ENCODE results near the gene UBE2O. TPM values are rescaled to one million over a fixed set of nuclear protein-coding genes. Genes with fewer than 3 reads are reported as not detected.

Gene UBE2O
- total RNA-seq, 1 experiment from 2014 or later = 19.5 TPM

DNA sequence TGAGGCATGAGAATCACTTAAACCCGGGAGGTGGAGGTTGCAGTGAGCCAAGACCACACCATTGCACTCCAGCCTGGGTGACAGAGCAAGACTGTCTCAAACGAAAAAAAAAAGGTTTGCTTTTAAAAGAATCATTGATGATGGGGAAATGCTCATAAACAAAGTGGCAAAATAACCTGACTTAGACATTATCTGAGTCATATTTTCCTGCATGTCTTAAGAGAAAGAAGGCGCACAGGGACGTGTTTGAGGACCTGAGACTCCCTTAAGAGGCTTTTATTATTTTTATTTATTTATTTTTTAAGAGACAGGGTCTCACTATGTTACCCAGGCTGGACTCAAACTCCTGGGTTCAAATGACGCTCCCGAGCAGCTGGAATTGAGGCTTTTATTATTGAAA lies 93.6 kb downstream of the UBE2O start:
- BruUV-seq (replicated peaks) = no TSS peak
- no peaks in the 10 kb centered on the region for H3K27me3 Mint-ChIP-seq (ENCODE audit: insufficient read depth, unreplicated experiment)
- H3K4me3 Mint-ChIP-seq (ENCODE audit: unreplicated experiment) = no peak overlapping the region
- peaks cover 5% of the 10 kb centered on the region for H3K4me1 Mint-ChIP-seq (ENCODE audit: insufficient read depth, unreplicated experiment)
- intact Hi-C loops (cut with micrococcal nuclease) = no loop called here
- H3K9me3 Mint-ChIP-seq (ENCODE audit: unreplicated experiment) = no peaks in the 10 kb centered on the region
- H3K36me3 Mint-ChIP-seq (ENCODE audit: insufficient read depth, unreplicated experiment) = no peaks in the 10 kb centered on the region
- H3K27ac Mint-ChIP-seq (ENCODE audit: low read depth, unreplicated experiment) = no peak overlapping the region
- TF ChIP-seq, protein P1, sequence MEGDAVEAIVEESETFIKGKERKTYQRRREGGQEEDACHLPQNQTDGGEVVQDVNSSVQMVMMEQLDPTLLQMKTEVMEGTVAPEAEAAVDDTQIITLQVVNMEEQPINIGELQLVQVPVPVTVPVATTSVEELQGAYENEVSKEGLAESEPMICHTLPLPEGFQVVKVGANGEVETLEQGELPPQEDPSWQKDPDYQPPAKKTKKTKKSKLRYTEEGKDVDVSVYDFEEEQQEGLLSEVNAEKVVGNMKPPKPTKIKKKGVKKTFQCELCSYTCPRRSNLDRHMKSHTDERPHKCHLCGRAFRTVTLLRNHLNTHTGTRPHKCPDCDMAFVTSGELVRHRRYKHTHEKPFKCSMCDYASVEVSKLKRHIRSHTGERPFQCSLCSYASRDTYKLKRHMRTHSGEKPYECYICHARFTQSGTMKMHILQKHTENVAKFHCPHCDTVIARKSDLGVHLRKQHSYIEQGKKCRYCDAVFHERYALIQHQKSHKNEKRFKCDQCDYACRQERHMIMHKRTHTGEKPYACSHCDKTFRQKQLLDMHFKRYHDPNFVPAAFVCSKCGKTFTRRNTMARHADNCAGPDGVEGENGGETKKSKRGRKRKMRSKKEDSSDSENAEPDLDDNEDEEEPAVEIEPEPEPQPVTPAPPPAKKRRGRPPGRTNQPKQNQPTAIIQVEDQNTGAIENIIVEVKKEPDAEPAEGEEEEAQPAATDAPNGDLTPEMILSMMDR (IDR thresholded peaks at IDR 0.05; ENCODE audit: unreplicated experiment) = no peak
- no peak for DNase-seq (ENCODE audit: unreplicated experiment)
- CTCF ChIA-PET = interaction anchor here (0.6 kb wide), 1 partner anchor 214 kb away, joined by 3 read pairs; no protein-coding TSS in a partner anchor
- POLR2A ChIA-PET = no interaction called here

DNA sequence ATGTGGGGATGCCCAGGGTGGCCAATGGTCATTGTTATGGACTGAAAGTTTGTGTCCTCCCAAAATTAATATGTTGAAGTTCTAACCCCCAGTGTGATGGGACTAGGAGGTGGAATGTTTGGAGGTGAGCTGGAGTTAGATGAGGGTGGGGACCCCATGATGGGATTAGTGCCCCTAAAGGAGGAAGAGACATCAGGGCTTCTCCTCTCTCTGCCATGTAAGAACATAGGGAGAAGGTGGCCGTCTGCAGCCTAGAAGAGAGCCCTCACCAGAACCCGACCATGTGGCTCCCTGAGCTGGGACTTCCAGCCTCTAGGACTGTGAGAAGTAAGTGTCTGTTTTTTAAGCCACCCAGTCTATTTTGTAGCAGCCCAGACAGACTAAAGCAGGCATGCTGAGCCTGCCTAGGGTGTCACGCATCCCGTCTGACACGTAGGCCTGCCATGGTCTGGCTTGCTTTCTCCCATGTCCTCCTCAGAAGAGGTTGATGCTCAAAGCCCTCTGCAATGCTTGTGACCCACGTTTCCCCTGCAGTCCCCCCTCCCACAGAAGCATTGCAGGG lies 95.3 kb downstream of the UBE2O start:
- no peak overlapping the region for H3K4me3 Mint-ChIP-seq (ENCODE audit: unreplicated experiment)
- H3K36me3 Mint-ChIP-seq (ENCODE audit: insufficient read depth, unreplicated experiment) = no peaks in the 10 kb centered on the region
- no peaks in the 10 kb centered on the region for H3K27me3 Mint-ChIP-seq (ENCODE audit: insufficient read depth, unreplicated experiment)
- intact Hi-C loops (cut with micrococcal nuclease) = no loop called here
- peaks cover 5% of the 10 kb centered on the region for H3K4me1 Mint-ChIP-seq (ENCODE audit: insufficient read depth, unreplicated experiment)
- ChIA-PET CTCF (interaction anchor here (0.9 to 1.6 kb wide), 3 partner anchors 13 to 40 kb away, joined by 3 to 10 read pairs (median 5); no protein-coding TSS in a partner anchor), POLR2A (no interaction called here)
- H3K27ac Mint-ChIP-seq (ENCODE audit: low read depth, unreplicated experiment) = no peak overlapping the region
- TF ChIP-seq, protein P1 (IDR thresholded peaks at IDR 0.05; ENCODE audit: unreplicated experiment) = no peak
- no TSS peak for BruUV-seq (replicated peaks)
- no peak for DNase-seq (ENCODE audit: unreplicated experiment)
- no peaks in the 10 kb centered on the region for H3K9me3 Mint-ChIP-seq (ENCODE audit: unreplicated experiment)

DNA sequence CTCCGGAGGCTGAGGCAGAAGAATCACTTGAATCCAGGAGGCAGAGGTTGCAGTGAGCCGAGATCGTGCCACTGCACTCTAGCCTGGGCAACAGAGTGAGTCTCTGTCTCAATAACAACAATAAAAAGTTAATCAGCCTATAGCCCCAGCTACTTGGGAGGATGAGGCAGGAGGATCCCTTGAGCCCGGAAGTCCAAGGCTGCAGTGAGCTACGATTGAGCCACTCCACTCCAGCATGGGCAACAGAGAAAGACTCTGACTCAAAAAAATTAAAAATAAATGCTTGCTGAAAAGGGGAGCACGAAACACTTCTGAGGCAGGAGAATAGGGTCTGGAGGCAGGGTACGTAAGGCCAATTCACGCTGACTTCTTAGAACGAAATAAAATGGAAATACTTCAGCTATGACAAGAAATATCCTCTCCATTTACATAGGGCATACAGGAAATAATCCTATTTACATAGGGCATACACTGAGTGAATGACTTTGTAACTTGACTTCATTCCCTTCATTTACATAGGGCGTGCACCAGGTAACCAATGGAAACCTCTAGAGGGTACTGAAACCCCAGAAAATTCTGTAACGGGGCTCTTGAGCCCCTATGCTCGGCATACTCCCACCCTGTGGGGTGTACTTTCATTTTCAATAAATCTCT lies 96.0 kb downstream of the UBE2O start:
- no peak overlapping the region for H3K27ac Mint-ChIP-seq (ENCODE audit: low read depth, unreplicated experiment)
- BruUV-seq (replicated peaks) = no TSS peak
- POLR2A ChIA-PET = no interaction called here
- H3K9me3 Mint-ChIP-seq (ENCODE audit: unreplicated experiment) = no peaks in the 10 kb centered on the region
- no peaks in the 10 kb centered on the region for H3K36me3 Mint-ChIP-seq (ENCODE audit: insufficient read depth, unreplicated experiment)
- intact Hi-C loops (cut with micrococcal nuclease) = no loop called here
- no peak for DNase-seq (ENCODE audit: unreplicated experiment)
- peaks cover 4% of the 10 kb centered on the region for H3K4me1 Mint-ChIP-seq (ENCODE audit: insufficient read depth, unreplicated experiment)
- TF ChIP-seq, protein P1 (IDR thresholded peaks at IDR 0.05; ENCODE audit: unreplicated experiment) = no peak
- H3K4me3 Mint-ChIP-seq (ENCODE audit: unreplicated experiment) = no peak overlapping the region
- no peaks in the 10 kb centered on the region for H3K27me3 Mint-ChIP-seq (ENCODE audit: insufficient read depth, unreplicated experiment)
- CTCF ChIA-PET = interaction anchor here (1.5 to 1.6 kb wide), 2 partner anchors 13 to 41 kb away, joined by 5 to 10 read pairs; no protein-coding TSS in a partner anchor

DNA sequence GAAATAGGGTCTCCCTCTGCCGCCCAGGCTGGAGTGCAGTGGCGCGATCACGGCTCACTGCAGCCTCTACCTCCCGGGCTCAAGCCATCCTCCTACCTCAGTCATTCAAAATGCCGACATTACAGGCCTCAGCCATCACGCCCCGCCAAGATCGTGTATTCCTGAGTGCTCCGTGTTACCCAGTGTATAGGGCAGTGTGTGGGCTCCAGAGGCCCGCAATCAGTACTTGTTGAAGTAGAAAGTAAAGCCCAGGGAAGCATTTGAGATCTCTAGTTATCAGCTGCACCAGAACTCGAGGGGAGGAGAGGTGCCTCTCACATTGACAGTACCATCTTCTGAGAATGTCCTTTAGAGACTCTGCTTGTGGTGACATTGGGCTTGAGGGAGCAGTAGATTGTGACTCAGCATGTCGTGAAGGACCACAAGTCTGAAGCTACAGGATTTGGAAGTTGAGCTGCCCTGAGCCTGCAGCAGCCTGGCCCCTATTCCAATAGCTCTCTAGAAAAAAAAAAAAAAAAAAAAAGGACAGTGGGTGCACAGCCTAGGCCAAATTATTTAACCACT lies 98.1 kb downstream of the UBE2O start:
- BruUV-seq (replicated peaks) = no TSS peak
- H3K27ac Mint-ChIP-seq (ENCODE audit: low read depth, unreplicated experiment) = no peak overlapping the region
- peaks cover 8% of the 10 kb centered on the region for H3K4me1 Mint-ChIP-seq (ENCODE audit: insufficient read depth, unreplicated experiment)
- ChIA-PET POLR2A (interaction anchor here (1.7 to 2.1 kb wide), 2 partner anchors 23 to 203 kb away, joined by 9 to 11 read pairs; no protein-coding TSS in a partner anchor), CTCF (interaction anchor here (0.6 to 2.3 kb wide), 3 partner anchors 31 to 53 kb away, joined by 4 to 20 read pairs (median 6); no protein-coding TSS in a partner anchor)
- TF ChIP-seq, protein P1 (IDR thresholded peaks at IDR 0.05; ENCODE audit: unreplicated experiment) = no peak
- no peaks in the 10 kb centered on the region for H3K36me3 Mint-ChIP-seq (ENCODE audit: insufficient read depth, unreplicated experiment)
- peak overlapping the region; percentile 95 for H3K4me3 Mint-ChIP-seq (ENCODE audit: unreplicated experiment)
- no peaks in the 10 kb centered on the region for H3K9me3 Mint-ChIP-seq (ENCODE audit: unreplicated experiment)
- intact Hi-C loops (cut with micrococcal nuclease) = no loop called here
- DNase-seq (ENCODE audit: unreplicated experiment) = no peak
- H3K27me3 Mint-ChIP-seq (ENCODE audit: insufficient read depth, unreplicated experiment) = no peaks in the 10 kb centered on the region

Data from MCF 10A (cell line).